Measurements from ENCODE around the gene MPO.

Gene MPO

GRCh38 chr17:58231641-58232040 is 49.1 kb downstream of the MPO start:
- DNase-seq (ENCODE audit: low spot score), result no peak

GRCh38 chr17:58229881-58230280 is 50.9 kb downstream of the MPO start:
- no peak for DNase-seq (ENCODE audit: low spot score)

- no peak for DNase-seq (ENCODE audit: low spot score)
Measured at GRCh38 chr17:58229384-58229783, 51.4 kb downstream of the MPO start.

GRCh38 chr17:58228679-58229078 is 52.1 kb downstream of the MPO start:
- no peak for DNase-seq (ENCODE audit: low spot score)

GRCh38 chr17:58227733-58228132 is 53.0 kb downstream of the MPO start:
- no peak for DNase-seq (ENCODE audit: low spot score)

GRCh38 chr17:58224315-58224714 is 56.4 kb downstream of the MPO start:
- no peak for DNase-seq (ENCODE audit: low spot score)
